ENCODE data around the gene CNIH3.
"Not testable (repeated sequence)": the region's sequence is repeated elsewhere in the genome, so short reads cannot be mapped to it uniquely, and the experiment has no call there.

CNIH3 gene

DNA sequence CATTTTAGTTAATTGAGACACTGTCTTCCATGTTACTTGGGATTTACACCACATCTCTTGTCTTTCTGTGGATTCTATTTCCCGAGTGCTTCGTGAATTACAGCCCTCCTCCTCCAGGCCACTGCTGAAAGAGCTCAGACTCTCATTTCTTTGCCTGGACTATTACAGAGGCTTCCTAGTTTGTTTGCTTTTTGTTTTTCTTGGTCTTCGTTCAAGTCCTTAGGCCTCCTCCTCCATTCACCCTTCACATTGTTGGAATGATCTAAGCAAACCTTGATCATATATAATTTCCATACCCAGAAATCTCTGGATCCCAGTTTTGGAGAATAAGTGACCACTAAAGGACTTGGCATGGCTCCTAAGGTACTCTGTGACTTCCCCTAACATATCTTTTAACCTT, 94.1 kb downstream of the CNIH3 start:
- no peaks in the 10 kb centered on the region for H3K4me1 ChIP-seq (ENCODE audit: insufficient read depth, low read length)
- no peaks in the 10 kb centered on the region for H3K9me3 ChIP-seq (ENCODE audit: insufficient read depth, low read depth, low read length)
- H3K4me3 ChIP-seq (ENCODE audit: low read length), result no peak overlapping the region
- no peak overlapping the region for H3K27ac ChIP-seq (ENCODE audit: low read length)
- H3K27me3 ChIP-seq (ENCODE audit: insufficient read depth, low read length), result no peaks in the 10 kb centered on the region
- H3K9ac ChIP-seq (ENCODE audit: low read depth, low read length), result no peak overlapping the region
- H3K36me3 ChIP-seq (ENCODE audit: insufficient read depth, low read depth, low read length), result no peaks in the 10 kb centered on the region

DNA sequence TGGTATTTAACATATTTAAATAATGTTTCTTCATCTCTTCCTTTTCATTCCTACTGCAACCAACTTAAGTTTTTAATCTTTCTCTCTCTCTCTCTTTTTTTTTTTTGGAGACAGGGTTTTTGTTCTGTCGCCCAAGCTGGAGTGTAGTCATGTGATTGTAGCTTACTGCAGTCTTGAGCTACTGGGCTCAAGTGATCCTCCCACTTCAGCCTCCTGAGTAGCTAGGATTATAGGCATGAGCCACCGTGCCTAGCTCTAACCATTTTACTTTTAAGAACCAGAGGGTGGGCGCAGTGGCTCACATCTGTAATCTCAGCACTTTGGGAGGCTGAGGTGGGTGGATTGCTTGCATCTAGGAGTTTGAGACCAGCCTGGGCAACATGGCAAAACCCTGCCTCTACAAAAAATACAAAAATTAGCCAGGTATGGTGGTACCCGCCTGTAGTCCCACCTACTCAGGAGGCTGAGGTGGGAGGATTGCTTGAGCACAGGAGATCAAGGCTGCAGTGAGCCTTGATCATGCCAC, 95.2 kb downstream of the CNIH3 start:
- not testable (repeated sequence) for H3K27me3 ChIP-seq (ENCODE audit: insufficient read depth, low read length); H3K4me3 ChIP-seq (ENCODE audit: low read length); H3K9ac ChIP-seq (ENCODE audit: low read depth, low read length); H3K4me1 ChIP-seq (ENCODE audit: insufficient read depth, low read length); H3K27ac ChIP-seq (ENCODE audit: low read length); H3K36me3 ChIP-seq (ENCODE audit: insufficient read depth, low read depth, low read length); H3K9me3 ChIP-seq (ENCODE audit: insufficient read depth, low read depth, low read length)

DNA sequence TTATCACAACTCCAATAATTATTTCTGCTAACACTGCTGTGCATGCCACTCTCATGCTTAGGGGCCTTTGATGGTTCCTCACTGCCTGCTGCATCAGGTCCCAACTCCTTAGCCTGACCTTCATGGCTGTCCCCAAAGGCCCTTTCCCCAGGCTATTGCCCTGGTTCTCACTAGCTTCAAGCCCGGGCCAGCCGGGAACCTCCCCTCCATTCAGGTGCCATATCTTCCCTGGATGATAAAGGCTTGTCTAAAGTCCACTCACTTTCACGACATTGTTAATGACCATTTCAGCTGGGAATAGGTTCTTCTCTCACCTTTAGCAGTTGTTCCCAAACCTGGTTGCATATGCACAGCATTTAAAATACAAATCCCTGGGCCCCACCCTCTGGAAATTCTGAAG, 95.8 kb downstream of the CNIH3 start:
- Histone ChIP-seq H3K9me3 (ENCODE audit: insufficient read depth, low read depth, low read length) (no peaks in the 10 kb centered on the region), H3K27ac (ENCODE audit: low read length) (no peak overlapping the region), H3K36me3 (ENCODE audit: insufficient read depth, low read depth, low read length) (no peaks in the 10 kb centered on the region), H3K4me1 (ENCODE audit: insufficient read depth, low read length) (no peaks in the 10 kb centered on the region), H3K27me3 (ENCODE audit: insufficient read depth, low read length) (no peaks in the 10 kb centered on the region), H3K4me3 (ENCODE audit: low read length) (no peak overlapping the region), H3K9ac (ENCODE audit: low read depth, low read length) (no peak overlapping the region)

DNA sequence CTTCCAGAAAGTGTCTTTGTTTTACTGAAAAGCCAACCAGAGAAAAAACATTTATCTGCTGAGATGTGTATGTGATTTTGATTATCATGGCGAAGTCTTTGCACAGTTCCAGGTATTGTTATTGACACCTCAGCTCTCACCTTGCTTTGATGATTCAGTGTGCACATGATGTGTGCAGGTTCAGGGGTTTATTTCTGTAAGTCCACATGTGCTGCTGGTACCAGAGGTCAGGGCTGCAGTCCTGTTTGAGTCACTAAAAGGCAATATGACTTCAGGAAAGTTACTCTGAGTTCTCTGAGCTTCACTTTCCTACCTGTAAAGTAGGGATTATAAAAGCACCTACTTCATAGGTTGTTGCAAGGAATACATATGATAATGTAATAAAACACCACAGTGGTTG, 97.1 kb downstream of the CNIH3 start:
- Histone ChIP-seq H3K9ac (ENCODE audit: low read depth, low read length) (no peak overlapping the region), H3K36me3 (ENCODE audit: insufficient read depth, low read depth, low read length) (no peaks in the 10 kb centered on the region), H3K4me3 (ENCODE audit: low read length) (no peak overlapping the region), H3K27ac (ENCODE audit: low read length) (no peak overlapping the region), H3K27me3 (ENCODE audit: insufficient read depth, low read length) (no peaks in the 10 kb centered on the region), H3K9me3 (ENCODE audit: insufficient read depth, low read depth, low read length) (no peaks in the 10 kb centered on the region), H3K4me1 (ENCODE audit: insufficient read depth, low read length) (no peaks in the 10 kb centered on the region)

DNA sequence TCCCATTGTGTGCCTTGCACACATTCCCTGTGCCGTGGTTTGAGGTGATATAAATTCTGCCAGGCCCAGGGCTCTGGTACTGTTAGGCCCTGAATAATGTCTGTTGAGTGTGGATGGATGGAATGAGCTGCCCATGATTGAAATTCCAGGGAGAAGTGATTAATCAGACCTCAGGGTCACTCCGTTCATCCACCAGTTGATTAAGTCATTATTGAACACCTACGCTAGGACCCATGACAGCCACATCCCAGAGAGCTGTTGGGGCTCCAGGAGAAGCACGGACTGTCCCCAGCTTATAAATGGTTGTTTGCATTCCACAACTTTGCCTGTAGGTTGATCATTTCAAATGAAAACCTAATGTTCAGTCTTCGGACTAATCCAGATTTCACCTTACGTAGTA, 98.4 kb downstream of the CNIH3 start:
- H3K27me3 ChIP-seq (ENCODE audit: insufficient read depth, low read length), result no peaks in the 10 kb centered on the region
- no peak overlapping the region for H3K4me3 ChIP-seq (ENCODE audit: low read length)
- no peaks in the 10 kb centered on the region for H3K4me1 ChIP-seq (ENCODE audit: insufficient read depth, low read length)

DNA sequence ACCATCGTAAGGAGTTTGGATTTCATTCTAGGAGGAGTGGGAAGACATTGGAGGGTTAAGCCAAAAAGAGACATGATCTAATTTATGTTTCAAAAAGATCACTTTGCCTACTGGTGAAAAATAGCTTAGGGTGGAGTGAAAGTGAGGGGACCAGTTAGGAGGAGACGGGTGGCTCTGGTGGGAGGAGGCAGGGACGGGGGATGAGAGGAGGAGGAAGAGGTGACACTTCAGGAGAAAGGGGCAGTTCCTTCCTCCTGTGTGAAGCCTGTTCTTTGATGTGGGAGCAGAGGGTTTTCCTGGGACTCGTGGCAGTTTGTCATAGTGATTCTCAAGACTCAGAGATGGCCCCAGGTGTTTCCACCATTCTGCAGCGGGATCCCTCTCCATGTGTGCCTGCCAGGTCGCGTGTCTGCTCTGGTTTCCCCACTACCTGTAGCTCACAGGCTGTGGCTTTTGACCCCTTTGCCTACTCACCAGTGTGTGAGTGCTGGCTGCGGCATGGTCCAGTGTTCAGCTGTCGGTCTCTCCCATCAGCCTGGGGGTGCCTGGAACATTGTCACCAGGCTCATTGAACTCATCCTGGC, 102.4 kb downstream of the CNIH3 start:
- Histone ChIP-seq H3K4me3 (ENCODE audit: low read length) (no peak overlapping the region), H3K9me3 (ENCODE audit: insufficient read depth, low read depth, low read length) (no peaks in the 10 kb centered on the region), H3K9ac (ENCODE audit: low read depth, low read length) (no peak overlapping the region), H3K27me3 (ENCODE audit: insufficient read depth, low read length) (no peaks in the 10 kb centered on the region), H3K4me1 (ENCODE audit: insufficient read depth, low read length) (no peaks in the 10 kb centered on the region), H3K27ac (ENCODE audit: low read length) (no peak overlapping the region), H3K36me3 (ENCODE audit: insufficient read depth, low read depth, low read length) (no peaks in the 10 kb centered on the region)

More for the DNA sequence above, 98.4 kb downstream of the CNIH3 start:
- no peaks in the 10 kb centered on the region for H3K9me3 ChIP-seq (ENCODE audit: insufficient read depth, low read depth, low read length)
- no peaks in the 10 kb centered on the region for H3K36me3 ChIP-seq (ENCODE audit: insufficient read depth, low read depth, low read length)
- H3K27ac ChIP-seq (ENCODE audit: low read length), result no peak overlapping the region
- H3K9ac ChIP-seq (ENCODE audit: low read depth, low read length), result no peak overlapping the region

DNA sequence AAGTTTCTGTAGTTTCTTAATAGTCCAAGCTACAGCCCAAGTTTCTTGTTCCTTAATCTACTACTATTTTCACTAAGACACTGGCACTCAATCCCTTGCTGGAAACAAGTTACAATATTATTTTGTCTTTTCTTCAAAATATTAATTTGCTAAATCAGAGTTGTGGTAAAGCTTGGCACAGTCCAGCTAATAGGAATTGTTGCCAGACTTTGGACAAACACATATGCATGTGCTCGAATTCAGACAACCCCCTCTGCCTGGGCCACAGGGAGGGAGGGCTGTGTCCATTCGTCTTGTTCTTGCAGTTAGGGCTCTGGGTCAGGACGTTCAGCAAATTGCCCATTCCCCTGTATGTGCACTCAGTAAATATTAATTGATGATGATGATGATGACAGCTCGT, 103.6 kb downstream of the CNIH3 start:
- H3K27ac ChIP-seq (ENCODE audit: low read length), result no peak overlapping the region
- no peak overlapping the region for H3K4me3 ChIP-seq (ENCODE audit: low read length)
- H3K4me1 ChIP-seq (ENCODE audit: insufficient read depth, low read length), result no peaks in the 10 kb centered on the region
- H3K36me3 ChIP-seq (ENCODE audit: insufficient read depth, low read depth, low read length), result no peaks in the 10 kb centered on the region
- H3K27me3 ChIP-seq (ENCODE audit: insufficient read depth, low read length), result no peaks in the 10 kb centered on the region
- H3K9ac ChIP-seq (ENCODE audit: low read depth, low read length), result no peak overlapping the region
- H3K9me3 ChIP-seq (ENCODE audit: insufficient read depth, low read depth, low read length), result no peaks in the 10 kb centered on the region

DNA sequence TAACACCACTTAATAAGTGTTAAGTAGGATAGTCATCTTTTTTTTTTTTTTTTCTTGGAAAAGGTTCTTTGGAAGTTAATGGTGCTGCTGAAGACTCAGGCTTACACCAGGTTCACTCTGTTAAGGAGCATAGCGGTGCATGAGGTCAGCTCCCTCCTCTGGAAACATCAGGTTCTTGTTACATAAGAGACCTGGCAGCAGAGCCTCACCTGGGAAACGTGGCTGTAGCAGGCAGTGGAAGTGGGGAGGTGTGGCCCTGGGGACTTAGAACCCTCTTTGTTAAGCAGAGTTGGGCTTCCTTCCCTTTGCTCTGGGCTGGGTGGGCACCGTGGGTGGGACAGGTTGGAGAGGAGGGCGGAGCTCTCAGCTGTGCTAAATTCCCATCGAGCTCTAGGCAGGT, 104.1 kb downstream of the CNIH3 start:
- H3K27ac ChIP-seq (ENCODE audit: low read length), result no peak overlapping the region
- no peak overlapping the region for H3K4me3 ChIP-seq (ENCODE audit: low read length)
- H3K9me3 ChIP-seq (ENCODE audit: insufficient read depth, low read depth, low read length), result no peaks in the 10 kb centered on the region
- no peak overlapping the region for H3K9ac ChIP-seq (ENCODE audit: low read depth, low read length)
- no peaks in the 10 kb centered on the region for H3K4me1 ChIP-seq (ENCODE audit: insufficient read depth, low read length)
- no peaks in the 10 kb centered on the region for H3K27me3 ChIP-seq (ENCODE audit: insufficient read depth, low read length)
- no peaks in the 10 kb centered on the region for H3K36me3 ChIP-seq (ENCODE audit: insufficient read depth, low read depth, low read length)

DNA sequence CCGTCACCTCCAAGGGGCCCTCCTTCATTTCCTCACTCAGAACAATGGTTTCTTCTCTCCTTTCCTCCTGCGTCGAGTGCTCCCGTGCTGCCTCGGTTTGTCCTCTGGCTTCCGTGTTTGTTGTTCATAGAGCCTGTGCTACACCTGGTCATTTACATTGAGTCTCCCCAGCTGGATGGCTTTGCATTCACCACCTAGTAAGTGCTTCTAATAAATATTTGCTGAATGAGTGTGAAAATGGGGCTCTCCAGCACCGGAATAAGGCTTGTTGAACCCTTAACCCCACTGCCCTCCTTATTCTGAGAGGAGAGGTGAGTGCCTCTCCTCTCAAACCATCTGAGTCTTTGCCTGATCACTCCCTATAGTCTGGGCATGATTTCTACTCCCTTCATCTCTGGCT, 104.9 kb downstream of the CNIH3 start:
- Histone ChIP-seq H3K9ac (ENCODE audit: low read depth, low read length) (no peak overlapping the region), H3K27me3 (ENCODE audit: insufficient read depth, low read length) (no peaks in the 10 kb centered on the region), H3K27ac (ENCODE audit: low read length) (no peak overlapping the region), H3K4me1 (ENCODE audit: insufficient read depth, low read length) (no peaks in the 10 kb centered on the region), H3K4me3 (ENCODE audit: low read length) (no peak overlapping the region), H3K9me3 (ENCODE audit: insufficient read depth, low read depth, low read length) (no peaks in the 10 kb centered on the region), H3K36me3 (ENCODE audit: insufficient read depth, low read depth, low read length) (no peaks in the 10 kb centered on the region)

DNA sequence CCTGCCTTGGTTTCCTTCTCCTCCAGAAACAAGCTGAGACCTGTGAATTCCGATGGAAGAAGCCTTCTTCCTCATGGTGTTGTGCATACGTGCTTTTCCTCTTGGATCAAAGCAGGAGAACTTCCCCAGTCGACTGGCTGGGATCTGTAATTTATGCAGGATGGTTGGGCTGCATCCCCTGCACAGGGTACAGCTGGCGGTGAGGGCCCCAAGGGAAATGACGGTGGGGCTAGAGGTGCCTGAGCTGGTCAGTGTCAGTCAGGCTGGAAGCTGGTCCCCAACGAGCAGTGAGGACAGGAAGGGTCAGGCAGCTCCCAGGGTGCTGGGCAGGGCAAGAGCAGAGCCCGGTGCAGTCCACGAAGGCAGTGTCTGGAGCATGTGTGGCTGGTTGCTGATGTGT, 106.7 kb downstream of the CNIH3 start:
- no peaks in the 10 kb centered on the region for H3K27me3 ChIP-seq (ENCODE audit: insufficient read depth, low read length)
- H3K4me3 ChIP-seq (ENCODE audit: low read length), result no peak overlapping the region
- no peaks in the 10 kb centered on the region for H3K9me3 ChIP-seq (ENCODE audit: insufficient read depth, low read depth, low read length)
- H3K4me1 ChIP-seq (ENCODE audit: insufficient read depth, low read length), result no peaks in the 10 kb centered on the region
- H3K36me3 ChIP-seq (ENCODE audit: insufficient read depth, low read depth, low read length), result no peaks in the 10 kb centered on the region
- H3K9ac ChIP-seq (ENCODE audit: low read depth, low read length), result no peak overlapping the region
- no peak overlapping the region for H3K27ac ChIP-seq (ENCODE audit: low read length)

DNA sequence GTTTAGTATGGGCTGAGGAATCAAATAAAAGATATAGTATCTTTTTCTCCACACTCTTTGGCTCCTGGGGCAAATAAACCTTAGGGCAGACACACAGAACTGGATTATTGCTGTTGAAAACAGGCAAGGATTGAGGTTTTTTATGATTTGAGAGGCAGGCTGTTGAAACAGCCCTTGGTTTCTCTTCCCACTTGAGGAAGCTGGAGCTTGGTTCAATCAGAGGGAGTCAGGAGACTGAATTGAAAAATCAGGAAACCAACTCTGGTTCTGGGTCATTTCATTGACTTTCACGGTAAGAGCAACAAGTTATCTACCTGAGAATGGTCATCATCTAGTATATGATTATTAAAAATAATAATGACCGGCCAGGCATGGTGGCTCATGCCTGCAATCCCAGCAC, 108.4 kb downstream of the CNIH3 start:
- H3K27me3 ChIP-seq (ENCODE audit: insufficient read depth, low read length), result no peaks in the 10 kb centered on the region
- H3K9ac ChIP-seq (ENCODE audit: low read depth, low read length), result no peak overlapping the region
- no peaks in the 10 kb centered on the region for H3K9me3 ChIP-seq (ENCODE audit: insufficient read depth, low read depth, low read length)
- H3K4me1 ChIP-seq (ENCODE audit: insufficient read depth, low read length), result no peaks in the 10 kb centered on the region
- no peaks in the 10 kb centered on the region for H3K36me3 ChIP-seq (ENCODE audit: insufficient read depth, low read depth, low read length)
- H3K27ac ChIP-seq (ENCODE audit: low read length), result no peak overlapping the region
- no peak overlapping the region for H3K4me3 ChIP-seq (ENCODE audit: low read length)

DNA sequence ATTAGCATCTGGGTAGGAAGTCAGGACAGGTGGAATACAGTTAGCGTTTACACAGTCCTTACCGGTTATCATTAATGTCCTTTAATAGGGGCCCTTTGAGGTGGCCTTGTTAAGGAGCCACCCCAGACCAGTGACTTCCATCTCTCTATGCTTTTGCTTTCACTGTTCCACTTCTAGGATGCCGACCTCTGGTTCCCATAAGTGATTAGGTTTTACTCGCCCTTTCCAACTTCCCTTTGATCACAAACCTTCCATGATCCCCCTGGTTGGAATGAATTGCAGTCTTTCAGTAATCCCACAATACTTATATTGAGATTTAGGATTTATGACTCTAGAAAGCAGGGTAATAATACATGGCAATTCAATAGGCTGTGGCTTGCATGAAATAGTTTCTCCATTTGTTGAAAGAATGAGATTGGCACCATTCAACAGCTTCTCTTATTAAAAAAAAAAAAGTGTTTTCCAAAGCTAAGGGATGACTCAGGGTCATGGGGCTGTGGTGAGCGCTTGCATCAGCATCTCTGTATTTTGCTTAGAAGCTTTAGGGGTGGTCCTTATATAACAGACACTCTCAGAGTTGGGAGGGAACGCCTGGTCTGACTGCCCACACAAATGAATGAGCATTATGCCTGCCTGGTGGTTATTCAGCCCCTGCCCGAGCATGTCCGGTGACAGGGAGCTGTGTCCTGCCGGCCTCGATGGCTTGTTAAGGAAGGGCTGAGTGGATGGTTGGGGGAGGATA, 110.5 kb downstream of the CNIH3 start:
- Histone ChIP-seq H3K9me3 (ENCODE audit: insufficient read depth, low read depth, low read length) (no peaks in the 10 kb centered on the region), H3K4me3 (ENCODE audit: low read length) (no peak overlapping the region), H3K4me1 (ENCODE audit: insufficient read depth, low read length) (no peaks in the 10 kb centered on the region), H3K36me3 (ENCODE audit: insufficient read depth, low read depth, low read length) (no peaks in the 10 kb centered on the region), H3K27ac (ENCODE audit: low read length) (no peak overlapping the region), H3K9ac (ENCODE audit: low read depth, low read length) (no peak overlapping the region), H3K27me3 (ENCODE audit: insufficient read depth, low read length) (no peaks in the 10 kb centered on the region)

Data from iPS-20b (cell line).